Astrocyte (in vitro differentiated cells and primary cell): ENCODE data around the gene ETHE1. TPM values are rescaled to one million over a fixed set of nuclear protein-coding genes. Genes with fewer than 3 reads are reported as not detected.

ENCODE experiments used
- DNase-seq: peaks from one replicate; pipeline ENCODE4 v3.0.0-alpha.2; 2010; ENCODE audit warnings: low read depth
- FAIRE-seq: peaks from 2 replicates; lab custom pipeline; 2011; peaks lifted over from hg19 to GRCh38; lab: Jason Lieb, UNC
- H2AFZ ChIP-seq: 2 replicates; pipeline ENCODE4 v1.6.0; 2012; ENCODE audit warnings: low read depth, low read length, inconsistent platforms
- H3K27ac ChIP-seq: 2 replicates; pipeline ENCODE4 v1.5.1; 2011; ENCODE audit warnings: low read depth, low read length, inconsistent platforms
- H3K27me3 ChIP-seq: 2 replicates; pipeline ENCODE4 v1.6.0; 2011; ENCODE audit warnings: low read length, inconsistent platforms; ENCODE audit not compliant: insufficient read depth
- H3K36me3 ChIP-seq: 2 replicates; pipeline ENCODE4 v1.5.1; 2011; ENCODE audit warnings: low read length, inconsistent platforms; ENCODE audit not compliant: insufficient read depth
- H3K4me1 ChIP-seq: 2 replicates; pipeline ENCODE4 v1.5.1; 2011; ENCODE audit warnings: low read length, inconsistent platforms; ENCODE audit not compliant: insufficient read depth
- H3K4me2 ChIP-seq: 2 replicates; pipeline ENCODE4 v1.6.0; 2012; ENCODE audit warnings: low read length, inconsistent platforms
- H3K4me3 ChIP-seq: 2 replicates; pipeline ENCODE4 v1.5.1; 2011; ENCODE audit warnings: low read depth, mild to moderate bottlenecking, low read length, inconsistent platforms; ENCODE audit not compliant: insufficient read depth
- H3K79me2 ChIP-seq: 2 replicates; pipeline ENCODE4 v1.6.0; 2012; ENCODE audit warnings: mild to moderate bottlenecking, low read length, inconsistent platforms; ENCODE audit not compliant: insufficient read depth
- H3K9ac ChIP-seq: 2 replicates; pipeline ENCODE4 v1.6.0; 2012; ENCODE audit warnings: mild to moderate bottlenecking, low read length, inconsistent platforms
- H3K9me3 ChIP-seq: 2 replicates; pipeline ENCODE4 v1.5.1; 2012; ENCODE audit warnings: low read depth, mild to moderate bottlenecking, low read length, inconsistent platforms; ENCODE audit not compliant: insufficient read depth
- H4K20me1 ChIP-seq: 2 replicates; pipeline ENCODE4 v1.6.0; 2012; ENCODE audit warnings: low read length, inconsistent platforms; ENCODE audit not compliant: insufficient read depth
- H3K27ac Mint-ChIP-seq: one replicate; pipeline ENCODE4 v1.8.0; 2021; ENCODE audit warnings: mild to moderate bottlenecking, mixed read lengths; ENCODE audit not compliant: unreplicated experiment
- H3K27me3 Mint-ChIP-seq: one replicate; pipeline ENCODE4 v1.8.0; 2021; ENCODE audit warnings: low read depth, mixed read lengths; ENCODE audit not compliant: unreplicated experiment
- H3K36me3 Mint-ChIP-seq: one replicate; pipeline ENCODE4 v1.8.0; 2021; ENCODE audit warnings: low read depth, mixed read lengths; ENCODE audit not compliant: unreplicated experiment
- H3K4me1 Mint-ChIP-seq: one replicate; pipeline ENCODE4 v1.8.0; 2021; ENCODE audit warnings: low read depth, mixed read lengths; ENCODE audit not compliant: unreplicated experiment
- H3K4me3 Mint-ChIP-seq: one replicate; pipeline ENCODE4 v1.8.0; 2021; ENCODE audit warnings: mild to moderate bottlenecking, moderate library complexity, mixed read lengths; ENCODE audit not compliant: unreplicated experiment
- H3K9me3 Mint-ChIP-seq: one replicate; pipeline ENCODE4 v1.8.0; 2021; ENCODE audit warnings: mild to moderate bottlenecking, mixed read lengths; ENCODE audit not compliant: unreplicated experiment
- EZH2 ChIP-seq: IDR thresholded peaks from 2 replicates; pipeline ENCODE4 v1.6.1; 2012; ENCODE audit warnings: mild to moderate bottlenecking, low read length, inconsistent platforms; ENCODE audit not compliant: insufficient read depth
- total RNA-seq: library from RNA; stranded (reverse); gene quantifications from 2 replicates; pipeline ENCODE4 v1.2.1, GENCODE V29; 2021
- TF ChIP-seq, protein P1 (sequence below): IDR thresholded peaks from 2 replicates; pipeline ENCODE4 v1.5.1; 2011; ENCODE audit warnings: low read depth, mild to moderate bottlenecking, inconsistent platforms, low read length, moderate library complexity; ENCODE audit not compliant: insufficient read depth

ETHE1 gene
- total RNA-seq, 1 donor from 2014 or later = 50.7 TPM

- Mint-ChIP-seq H3K27me3 (no peaks in the 10 kb centered on the region), H3K27ac (peak overlapping the region; percentile 8), H3K4me3 (no peak overlapping the region), H3K4me1 (peaks cover 1% of the 10 kb centered on the region), H3K9me3 (peaks cover 3% of the 10 kb centered on the region), H3K36me3 (peaks cover 16% of the 10 kb centered on the region)
- no peaks in the 10 kb centered on the region for H4K20me1 ChIP-seq
- H3K36me3 ChIP-seq = peaks cover 9% of the 10 kb centered on the region
- TF ChIP-seq, protein P1, sequence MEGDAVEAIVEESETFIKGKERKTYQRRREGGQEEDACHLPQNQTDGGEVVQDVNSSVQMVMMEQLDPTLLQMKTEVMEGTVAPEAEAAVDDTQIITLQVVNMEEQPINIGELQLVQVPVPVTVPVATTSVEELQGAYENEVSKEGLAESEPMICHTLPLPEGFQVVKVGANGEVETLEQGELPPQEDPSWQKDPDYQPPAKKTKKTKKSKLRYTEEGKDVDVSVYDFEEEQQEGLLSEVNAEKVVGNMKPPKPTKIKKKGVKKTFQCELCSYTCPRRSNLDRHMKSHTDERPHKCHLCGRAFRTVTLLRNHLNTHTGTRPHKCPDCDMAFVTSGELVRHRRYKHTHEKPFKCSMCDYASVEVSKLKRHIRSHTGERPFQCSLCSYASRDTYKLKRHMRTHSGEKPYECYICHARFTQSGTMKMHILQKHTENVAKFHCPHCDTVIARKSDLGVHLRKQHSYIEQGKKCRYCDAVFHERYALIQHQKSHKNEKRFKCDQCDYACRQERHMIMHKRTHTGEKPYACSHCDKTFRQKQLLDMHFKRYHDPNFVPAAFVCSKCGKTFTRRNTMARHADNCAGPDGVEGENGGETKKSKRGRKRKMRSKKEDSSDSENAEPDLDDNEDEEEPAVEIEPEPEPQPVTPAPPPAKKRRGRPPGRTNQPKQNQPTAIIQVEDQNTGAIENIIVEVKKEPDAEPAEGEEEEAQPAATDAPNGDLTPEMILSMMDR = peak; percentile 58
- TF ChIP-seq EZH2 = no peak
- no peak for FAIRE-seq
- no peak overlapping the region for H3K27ac ChIP-seq
- H3K4me2 ChIP-seq = peak overlapping the region; percentile 89
- H3K79me2 ChIP-seq = no peaks in the 10 kb centered on the region
- DNase-seq = no peak
- no peaks in the 10 kb centered on the region for H3K9me3 ChIP-seq
- H2AFZ ChIP-seq = no peak overlapping the region
- no peak overlapping the region for H3K9ac ChIP-seq
- H3K4me3 ChIP-seq = no peak overlapping the region
- peaks cover 16% of the 10 kb centered on the region for H3K4me1 ChIP-seq
- H3K27me3 ChIP-seq = no peaks in the 10 kb centered on the region
These were observed 8.1 kb upstream of the ETHE1 start for GRCh38 chr19:43534816-43535761.

DNA sequence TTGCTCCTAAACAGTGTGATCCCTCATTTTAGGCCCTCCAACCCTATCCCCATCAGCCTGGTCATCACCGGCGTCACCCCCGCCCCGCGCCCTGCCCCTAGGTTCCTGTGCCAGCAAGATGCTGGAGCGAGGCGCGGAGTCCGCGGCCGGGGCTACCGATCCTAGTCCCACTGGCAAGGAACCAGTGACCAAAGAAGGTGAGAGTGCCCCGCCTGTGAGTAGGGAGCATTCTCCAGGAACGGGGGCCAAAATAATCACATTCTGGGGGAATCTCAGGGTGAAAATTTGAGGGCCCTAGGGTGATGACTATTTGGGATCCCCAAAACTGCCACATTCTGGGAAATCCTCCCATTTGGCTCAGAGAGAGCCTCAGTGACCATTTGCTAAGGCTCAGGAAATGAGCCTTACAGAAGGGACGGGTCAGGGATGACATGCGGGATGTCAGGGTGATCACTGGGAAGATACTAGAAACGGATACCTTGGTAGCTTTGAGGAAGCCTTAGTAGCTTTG, 7.4 kb upstream of the ETHE1 start:
- H3K9me3 ChIP-seq = no peaks in the 10 kb centered on the region
- DNase-seq (no peak), FAIRE-seq (no peak)
- H3K27ac Mint-ChIP-seq = no peak overlapping the region
- H4K20me1 ChIP-seq = no peaks in the 10 kb centered on the region
- peak overlapping the region; percentile 54 for H2AFZ ChIP-seq
- TF ChIP-seq, protein P1 = no peak
- no peak for TF ChIP-seq EZH2
- H3K36me3 ChIP-seq = peaks cover 9% of the 10 kb centered on the region
- H3K4me3 Mint-ChIP-seq = peak overlapping the region; percentile 92
- peaks cover 14% of the 10 kb centered on the region for H3K36me3 Mint-ChIP-seq
- peak overlapping the region; percentile 72 for H3K4me3 ChIP-seq
- H3K79me2 ChIP-seq = no peaks in the 10 kb centered on the region
- no peak overlapping the region for H3K27ac ChIP-seq
- H3K4me1 ChIP-seq = peaks cover 19% of the 10 kb centered on the region
- peak overlapping the region; percentile 35 for H3K9ac ChIP-seq
- peak overlapping the region; percentile 89 for H3K4me2 ChIP-seq
- peaks cover 8% of the 10 kb centered on the region for H3K4me1 Mint-ChIP-seq
- H3K9me3 Mint-ChIP-seq = peaks cover 2% of the 10 kb centered on the region
- H3K27me3 Mint-ChIP-seq = no peaks in the 10 kb centered on the region
- H3K27me3 ChIP-seq = no peaks in the 10 kb centered on the region
